OCI-LY3 (cell line): Measurements from ENCODE around the gene BCL11B.

Source experiments
- EZH2phosphoT487 ChIP-seq: fragments of 200-600 bp; shearing (Covaris generic); IDR thresholded peaks from 2 replicates; pipeline ENCODE4 v1.6.1; 2018; ENCODE audit warnings: antibody characterized with exemption, mixed run types, low read depth
- TF ChIP-seq, protein P1 (sequence below): fragments of 200-600, 300-600 bp; sonication (generic); IDR thresholded peaks from 2 replicates; pipeline ENCODE4 v1.5.1; 2014; ENCODE audit warnings: antibody characterized with exemption, low read length, low read depth

DNA sequence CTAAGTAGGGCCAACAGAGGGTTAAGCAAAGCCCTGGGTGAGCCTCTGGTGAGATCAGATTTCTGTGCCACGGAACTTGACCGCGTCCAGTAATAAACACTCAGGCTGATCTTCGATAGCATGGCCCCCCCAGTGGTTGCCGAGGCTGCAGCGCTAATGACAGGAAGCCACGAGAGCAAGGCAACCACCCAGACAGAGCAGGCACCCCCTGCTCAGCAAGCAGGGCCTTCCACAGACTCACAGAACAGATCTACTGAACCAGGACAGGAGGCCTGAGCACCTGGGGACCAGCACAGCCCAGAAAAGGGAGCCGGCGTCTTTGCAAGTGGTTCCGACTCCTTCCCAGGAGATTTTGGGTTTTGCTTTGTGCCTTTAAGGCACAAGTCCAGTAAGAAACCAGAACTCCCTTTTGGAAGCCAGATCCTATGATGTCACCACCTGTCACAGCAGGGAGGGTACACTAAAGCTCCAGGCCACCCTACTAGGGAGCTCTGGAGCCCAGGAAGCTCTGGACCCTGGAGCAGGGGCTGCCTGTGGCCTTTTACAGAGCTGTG, 42.3 kb downstream of the BCL11B start:
- TF ChIP-seq, protein P1, sequence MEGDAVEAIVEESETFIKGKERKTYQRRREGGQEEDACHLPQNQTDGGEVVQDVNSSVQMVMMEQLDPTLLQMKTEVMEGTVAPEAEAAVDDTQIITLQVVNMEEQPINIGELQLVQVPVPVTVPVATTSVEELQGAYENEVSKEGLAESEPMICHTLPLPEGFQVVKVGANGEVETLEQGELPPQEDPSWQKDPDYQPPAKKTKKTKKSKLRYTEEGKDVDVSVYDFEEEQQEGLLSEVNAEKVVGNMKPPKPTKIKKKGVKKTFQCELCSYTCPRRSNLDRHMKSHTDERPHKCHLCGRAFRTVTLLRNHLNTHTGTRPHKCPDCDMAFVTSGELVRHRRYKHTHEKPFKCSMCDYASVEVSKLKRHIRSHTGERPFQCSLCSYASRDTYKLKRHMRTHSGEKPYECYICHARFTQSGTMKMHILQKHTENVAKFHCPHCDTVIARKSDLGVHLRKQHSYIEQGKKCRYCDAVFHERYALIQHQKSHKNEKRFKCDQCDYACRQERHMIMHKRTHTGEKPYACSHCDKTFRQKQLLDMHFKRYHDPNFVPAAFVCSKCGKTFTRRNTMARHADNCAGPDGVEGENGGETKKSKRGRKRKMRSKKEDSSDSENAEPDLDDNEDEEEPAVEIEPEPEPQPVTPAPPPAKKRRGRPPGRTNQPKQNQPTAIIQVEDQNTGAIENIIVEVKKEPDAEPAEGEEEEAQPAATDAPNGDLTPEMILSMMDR, result no peak
- TF ChIP-seq EZH2phosphoT487, result no peak
